Inferior parietal cortex (tissue), 1 donor: ENCODE measurements around the gene EIF4G3.
"Not testable (repeated sequence)": the region's sequence is repeated elsewhere in the genome, so short reads cannot be mapped to it uniquely, and the experiment has no call there.

ENCODE experiments used
- DNase-seq: peaks from one replicate; pipeline ENCODE4 v3.0.0-alpha.2; 2016; ENCODE audit errors: extremely low spot score

EIF4G3 gene

GRCh38 chr1:21030181-21030580 lies 146.5 kb downstream of the EIF4G3 start:
- no peak for DNase-seq

GRCh38 chr1:21028520-21029145 lies 148.1 kb downstream of the EIF4G3 start:
- no peak for DNase-seq

- DNase-seq: no peak
These were observed 148.9 kb downstream of the EIF4G3 start for GRCh38 chr1:21027805-21028204.

GRCh38 chr1:21024918-21025317 lies 151.8 kb downstream of the EIF4G3 start:
- DNase-seq: no peak

GRCh38 chr1:21024136-21024896 lies 152.4 kb downstream of the EIF4G3 start:
- not testable (repeated sequence) for DNase-seq

- peak; percentile 76 for DNase-seq
These were observed 154.2 kb downstream of the EIF4G3 start for GRCh38 chr1:21022279-21023040.

GRCh38 chr1:21021311-21021710 lies 155.4 kb downstream of the EIF4G3 start:
- DNase-seq: no peak

GRCh38 chr1:21020151-21020550 lies 156.5 kb downstream of the EIF4G3 start:
- DNase-seq: no peak

- no peak for DNase-seq
These were observed 158.0 kb downstream of the EIF4G3 start for GRCh38 chr1:21018673-21019072.

GRCh38 chr1:21013510-21013909 lies 163.2 kb downstream of the EIF4G3 start:
- DNase-seq: no peak

- DNase-seq: no peak
These were observed 163.8 kb downstream of the EIF4G3 start for GRCh38 chr1:21012937-21013336.

GRCh38 chr1:21007876-21008275 lies 168.8 kb downstream of the EIF4G3 start:
- DNase-seq: no peak

GRCh38 chr1:21005466-21006239 lies 171.0 kb downstream of the EIF4G3 start:
- no peak for DNase-seq

GRCh38 chr1:21003281-21004045 lies 173.2 kb downstream of the EIF4G3 start:
- DNase-seq: no peak

- no peak for DNase-seq
These were observed 175.7 kb downstream of the EIF4G3 start for GRCh38 chr1:21001042-21001441.

GRCh38 chr1:21000245-21000594 lies 176.5 kb downstream of the EIF4G3 start:
- no peak for DNase-seq

GRCh38 chr1:20999525-21000244 lies 177.0 kb downstream of the EIF4G3 start:
- DNase-seq: no peak

- no peak for DNase-seq
These were observed 177.9 kb downstream of the EIF4G3 start for GRCh38 chr1:20998826-20999225.

GRCh38 chr1:20997602-20998224 lies 179.0 kb downstream of the EIF4G3 start:
- no peak for DNase-seq

- DNase-seq: no peak
These were observed 180.1 kb downstream of the EIF4G3 start for GRCh38 chr1:20996554-20996953.
